HG03457 (cell line): ENCODE measurements around the gene NOD2.

Source experiments
- ATAC-seq: cut with Tn5 transposase; IDR thresholded peaks from one replicate; pipeline ENCODE4 v1.9.1; 2021; ENCODE audit warnings: moderate number of reproducible peaks; ENCODE audit not compliant: unreplicated experiment

Gene NOD2

DNA sequence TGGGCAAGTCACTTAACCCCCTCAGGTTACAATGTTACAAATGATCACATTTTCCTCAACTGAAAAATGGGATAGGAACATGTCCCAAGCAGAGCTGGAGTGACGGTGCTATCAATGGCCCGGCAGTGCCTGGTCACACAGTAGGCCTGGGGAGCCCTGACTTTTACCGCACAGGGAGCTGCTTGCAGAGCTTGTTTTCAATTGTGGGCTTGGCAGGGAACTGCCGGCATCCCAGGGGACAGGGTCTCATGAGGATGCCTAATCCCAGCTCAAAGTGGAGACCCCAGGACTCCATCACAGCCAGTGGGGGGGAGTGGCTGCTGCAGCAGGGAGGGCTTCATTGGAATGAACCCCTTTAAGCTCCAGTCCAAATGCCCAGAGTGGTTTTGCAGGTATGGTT lies 23.7 kb upstream of the NOD2 start:
- no peak for ATAC-seq

DNA sequence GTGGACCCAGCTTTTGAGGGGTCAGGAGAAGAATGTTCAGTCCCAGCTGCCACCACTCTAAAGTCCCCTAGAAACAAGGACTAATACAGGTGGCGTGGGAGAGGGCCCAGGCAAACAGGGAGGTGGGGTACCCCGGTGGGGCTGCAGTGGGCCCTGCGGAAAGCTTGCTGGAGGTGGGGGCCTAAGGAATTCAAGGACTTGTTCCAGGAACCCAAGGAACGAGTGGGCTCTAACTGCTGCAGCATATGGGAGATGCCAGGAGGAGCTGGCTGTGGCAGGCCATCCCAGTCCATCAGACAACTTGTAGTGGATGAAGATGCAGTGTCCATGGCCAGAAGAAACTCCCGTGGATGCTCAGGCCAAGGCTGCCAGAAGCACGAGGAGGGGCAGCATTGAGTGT lies 22.9 kb upstream of the NOD2 start:
- no peak for ATAC-seq

DNA sequence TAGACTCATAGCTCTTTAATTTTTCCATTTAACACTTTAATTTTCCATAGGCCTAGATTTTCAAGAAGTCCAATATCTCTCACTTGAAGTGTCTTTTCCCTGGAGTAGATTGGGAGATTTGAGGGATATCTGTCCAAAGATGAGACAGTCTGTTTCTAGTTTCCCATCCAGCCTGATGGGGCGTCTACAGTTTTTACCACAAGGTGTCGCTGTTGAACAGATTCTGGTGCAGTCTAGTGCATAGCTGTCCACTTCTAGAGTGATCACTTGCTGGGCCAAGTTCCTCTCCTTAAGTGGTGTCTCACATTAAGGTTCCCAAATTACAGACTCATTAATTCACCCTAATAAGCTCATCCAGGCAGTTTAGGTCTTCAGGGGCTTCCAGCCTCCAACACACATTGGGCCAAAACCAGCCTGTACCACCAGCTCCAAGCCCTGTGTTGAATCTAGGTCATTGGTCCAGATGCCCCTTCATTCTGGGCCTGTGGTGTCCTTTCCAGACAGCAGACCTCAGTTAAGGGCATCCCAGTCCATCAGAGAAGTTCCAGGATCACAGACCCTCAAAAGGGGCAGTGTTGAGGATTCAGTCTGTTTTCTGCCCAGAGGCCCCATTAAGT lies 21.7 kb upstream of the NOD2 start:
- no peak for ATAC-seq

GRCh38 chr16:50673496-50674275 lies 19.7 kb upstream of the NOD2 start:
- no peak for ATAC-seq

DNA sequence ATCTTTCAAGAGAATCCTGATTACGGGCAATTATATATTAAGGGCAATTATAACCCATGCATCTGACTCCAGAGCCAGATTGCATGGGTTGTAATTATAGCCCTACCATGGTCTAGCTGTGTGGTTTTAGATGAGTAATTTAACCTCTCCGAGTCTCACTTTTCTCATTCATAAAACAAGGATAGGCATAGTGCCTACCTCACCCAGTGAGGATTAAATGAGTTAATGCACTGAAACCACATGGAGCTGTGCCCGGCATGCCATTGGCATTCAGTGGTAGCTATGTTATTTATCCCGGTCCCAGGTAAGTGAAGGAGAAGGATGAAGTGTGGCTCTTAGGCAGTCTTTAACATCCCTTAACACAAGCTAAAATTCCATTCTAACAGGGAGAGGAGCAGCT lies 18.6 kb upstream of the NOD2 start:
- ATAC-seq = no peak

- ATAC-seq = no peak
These were observed 17.5 kb upstream of the NOD2 start for GRCh38 chr16:50675686-50676610.

GRCh38 chr16:50676684-50677225 lies 16.7 kb upstream of the NOD2 start:
- no peak for ATAC-seq

DNA sequence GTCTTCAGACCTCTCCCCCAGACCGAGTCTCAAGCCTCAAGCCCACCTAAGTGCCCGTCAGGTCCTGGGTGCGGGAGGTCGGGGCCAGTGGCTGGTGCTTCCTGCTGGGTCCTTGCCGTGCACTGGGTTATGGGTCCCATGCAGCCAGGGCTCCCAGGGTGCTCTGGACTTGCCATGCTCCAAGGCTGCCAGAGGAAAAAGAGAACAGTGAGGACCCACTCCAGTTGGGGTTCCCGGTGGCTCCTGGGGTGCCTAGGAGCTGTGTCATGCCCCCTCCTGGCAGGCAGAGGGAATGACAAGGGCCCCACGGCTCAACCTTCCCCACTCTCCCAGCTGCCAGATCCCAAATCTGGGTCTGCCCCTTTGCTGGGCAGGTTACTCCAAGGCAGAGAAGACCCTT lies 16.1 kb upstream of the NOD2 start:
- no peak for ATAC-seq

DNA sequence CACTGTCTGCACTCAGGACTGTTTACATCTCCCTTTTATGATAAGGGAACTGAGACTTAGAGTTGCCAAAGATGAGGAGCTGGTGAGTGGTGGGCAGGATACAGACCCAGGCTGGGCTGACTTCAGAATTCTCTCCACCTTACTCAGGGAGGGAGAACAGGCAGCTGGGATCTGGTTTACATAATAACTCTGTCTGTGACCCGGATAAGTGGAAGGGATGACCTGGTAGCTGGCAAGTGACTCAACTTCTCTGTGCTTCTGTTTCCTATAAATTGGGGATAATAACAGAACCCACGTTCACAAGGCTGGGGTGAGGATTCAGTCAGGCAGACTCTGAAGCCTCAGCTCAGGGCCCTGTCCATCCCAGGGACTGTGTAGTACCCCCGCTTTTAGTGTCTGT lies 14.9 kb upstream of the NOD2 start:
- no peak for ATAC-seq

DNA sequence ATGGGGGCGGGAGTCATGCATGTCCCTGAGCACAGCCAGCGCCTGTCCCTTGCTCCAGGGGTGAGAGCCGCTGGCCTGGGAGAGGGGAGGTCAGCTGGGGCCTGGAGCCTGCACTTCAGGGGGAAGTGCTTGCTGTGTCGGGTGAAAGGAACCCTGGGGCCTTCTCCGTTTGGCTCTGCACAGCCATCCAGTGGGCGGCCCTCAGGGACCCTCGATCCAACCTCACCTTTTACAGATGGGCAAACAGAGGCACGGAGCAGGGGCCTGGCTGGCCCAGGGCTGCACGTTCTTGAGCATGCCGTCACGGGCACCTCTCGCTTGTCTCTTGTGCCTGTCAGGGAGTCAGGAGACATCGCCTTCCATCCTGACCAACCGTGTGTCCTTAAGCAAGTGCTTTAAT lies 14.1 kb upstream of the NOD2 start:
- ATAC-seq = no peak

DNA sequence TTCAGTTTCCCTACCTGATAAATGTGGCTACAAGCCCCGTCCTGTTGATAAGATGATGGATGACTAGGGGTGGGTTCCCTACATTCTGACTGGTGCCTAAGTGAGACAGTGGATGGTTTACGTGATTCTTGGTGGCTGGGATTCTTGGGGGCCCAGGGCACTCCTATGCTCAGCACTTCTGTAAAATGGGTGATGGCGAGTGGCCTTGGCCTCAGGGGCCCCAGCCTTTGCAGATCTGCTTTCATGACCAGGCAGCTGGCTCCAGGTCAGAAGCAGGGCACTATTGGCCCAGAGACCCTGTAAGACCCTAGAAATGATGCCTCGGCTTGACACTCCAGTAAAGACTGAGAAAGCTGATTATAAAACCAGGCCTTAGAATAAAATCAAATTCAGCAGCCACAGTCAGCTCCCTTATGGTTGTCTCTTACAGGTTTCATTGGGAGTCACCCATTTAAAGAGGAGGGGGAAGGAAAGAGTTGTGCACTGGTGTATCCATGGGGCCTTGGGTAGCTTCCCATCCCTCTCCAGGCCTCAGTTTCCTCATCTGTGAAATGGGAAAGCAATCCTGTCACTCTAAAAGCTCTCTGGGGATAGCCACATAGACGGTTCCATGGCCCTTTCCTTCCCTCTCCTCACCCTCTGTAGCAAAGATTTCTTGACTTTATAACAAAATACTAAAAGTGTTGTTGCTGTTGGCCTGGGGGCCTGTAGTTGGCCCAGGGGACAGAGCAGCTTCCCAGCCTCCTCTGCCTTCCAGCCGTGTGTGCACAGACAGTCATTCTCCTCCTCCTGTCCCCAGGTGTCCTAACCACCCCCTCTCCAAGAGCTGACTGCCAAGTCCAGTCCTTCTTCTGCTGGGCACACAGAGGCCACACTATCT lies 13.5 kb upstream of the NOD2 start:
- ATAC-seq = no peak

- ATAC-seq = no peak
These were observed 12.9 kb upstream of the NOD2 start for GRCh38 chr16:50680556-50680893.

GRCh38 chr16:50681021-50681885 lies 12.2 kb upstream of the NOD2 start, which contains the start of gene SNX20:
TSS of gene SNX20 (minus strand) at chr16:50681312. CDS start at chr16:50677526, 3,786 bp downstream.
- no peak for ATAC-seq

DNA sequence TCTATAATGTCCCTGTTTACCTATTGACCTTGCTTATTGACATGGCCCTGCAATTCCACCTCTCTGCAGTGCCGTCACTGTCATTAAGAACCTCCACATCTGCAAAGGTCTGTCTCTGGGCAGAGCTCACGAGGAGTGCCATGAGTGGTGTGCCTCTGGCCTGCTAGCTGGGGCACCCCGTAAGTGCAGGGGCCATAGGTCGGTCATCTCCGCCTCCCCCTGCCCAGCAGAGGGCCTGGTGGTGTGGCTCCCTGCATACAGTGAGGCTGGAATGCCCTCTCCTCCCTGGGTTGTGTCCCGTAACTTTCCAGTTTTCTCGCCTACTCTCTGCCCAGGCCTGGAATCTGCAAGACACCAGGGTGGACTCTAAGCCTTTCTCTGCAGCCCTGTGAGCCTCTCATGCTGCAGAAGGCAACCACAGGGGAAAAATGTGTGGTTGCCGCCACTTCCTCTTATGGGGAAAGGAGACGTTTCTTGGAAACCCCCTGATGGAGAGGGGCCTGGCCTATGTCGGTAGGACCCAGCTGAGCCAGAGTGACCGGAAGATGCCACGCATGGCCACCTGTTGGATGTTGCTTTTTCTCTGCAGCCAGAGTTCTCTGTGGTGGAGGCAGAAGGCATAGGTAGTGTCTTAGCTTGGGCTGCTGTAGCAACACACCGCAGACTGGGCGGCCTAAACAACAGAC lies 9.6 kb upstream of the NOD2 start:
- peak; percentile 63 for ATAC-seq

- ATAC-seq = no peak
These were observed 8.5 kb upstream of the NOD2 start for GRCh38 chr16:50684823-50685461.

DNA sequence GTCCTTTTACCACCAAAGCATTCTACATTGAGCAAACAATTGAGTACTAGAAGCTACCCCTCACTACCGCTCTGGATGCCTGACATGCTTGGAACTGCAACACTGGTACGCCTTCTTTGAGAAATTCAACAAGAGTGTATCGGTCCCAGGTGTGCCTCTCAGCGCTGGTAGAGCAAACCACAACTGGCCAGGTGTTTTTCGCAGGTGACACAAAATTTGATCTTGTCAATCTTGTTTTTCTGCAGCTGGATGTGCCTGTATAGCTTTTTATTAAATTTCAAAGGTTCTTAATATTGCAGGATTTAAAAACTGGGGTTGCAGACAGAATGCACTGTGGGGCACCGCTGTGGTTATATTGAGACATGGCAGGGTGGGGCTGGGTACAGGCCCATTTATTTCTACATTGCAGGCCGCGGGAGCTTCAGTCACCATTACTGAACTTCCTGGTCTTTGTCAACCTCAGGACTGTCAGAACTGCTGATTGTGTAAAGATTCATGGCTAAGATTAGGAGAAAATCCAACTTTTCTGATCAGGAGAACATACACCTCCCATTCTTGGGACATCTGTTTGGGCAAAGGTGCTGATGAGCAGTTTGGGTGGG lies 7.8 kb upstream of the NOD2 start:
- ATAC-seq = no peak

GRCh38 chr16:50688083-50688482 lies 5.3 kb upstream of the NOD2 start:
- no peak for ATAC-seq

DNA sequence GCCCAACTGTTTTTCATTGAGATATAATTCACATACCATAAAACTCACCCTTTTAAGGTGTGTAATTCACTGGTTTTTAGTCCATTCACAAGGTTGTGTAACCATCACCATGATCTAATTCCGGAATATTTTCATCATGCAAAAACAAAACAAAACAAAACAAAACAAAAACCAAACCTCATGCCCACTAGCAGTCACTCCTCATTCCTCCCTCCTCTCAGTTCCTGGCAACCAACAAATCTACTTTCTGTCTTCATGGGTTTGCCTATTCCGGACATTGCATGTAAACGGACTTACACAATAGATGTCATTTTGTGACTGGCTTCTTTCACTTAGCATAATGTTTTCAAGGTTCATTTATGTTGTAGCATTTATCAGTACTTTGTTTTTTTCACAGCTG lies 4.5 kb upstream of the NOD2 start:
- no peak for ATAC-seq
